ENCODE measurements around the gene IPMK.
"Not testable (repeated sequence)": the region's sequence is repeated elsewhere in the genome, so short reads cannot be mapped to it uniquely, and the experiment has no call there.

The IPMK gene

GRCh38 chr10:58219875-58220274 is 47.8 kb downstream of the IPMK start:
- no peak for DNase-seq

- DNase-seq, result no peak
Measured at GRCh38 chr10:58217612-58218011, 50.1 kb downstream of the IPMK start.

GRCh38 chr10:58212622-58213021 is 55.1 kb downstream of the IPMK start:
- DNase-seq, result no peak

GRCh38 chr10:58210160-58210559 is 57.5 kb downstream of the IPMK start:
- no peak for DNase-seq

- no peak for DNase-seq
Measured at GRCh38 chr10:58209669-58210068, 58.0 kb downstream of the IPMK start.

GRCh38 chr10:58206251-58206650 is 61.4 kb downstream of the IPMK start:
- DNase-seq, result no peak

- DNase-seq, result no peak
Measured at GRCh38 chr10:58201704-58202103, 66.0 kb downstream of the IPMK start.

- DNase-seq, result no peak
Measured at GRCh38 chr10:58189269-58189668, 78.4 kb downstream of the IPMK start.

- no peak for DNase-seq
Measured at GRCh38 chr10:58184120-58184670, 83.5 kb downstream of the IPMK start.

- DNase-seq, result no peak
Measured at GRCh38 chr10:58180666-58181065, 87.0 kb downstream of the IPMK start.

GRCh38 chr10:58179238-58179637 is 88.5 kb downstream of the IPMK start:
- no peak for DNase-seq

GRCh38 chr10:58178811-58179210 is 88.9 kb downstream of the IPMK start:
- DNase-seq, result no peak

- no peak for DNase-seq
Measured at GRCh38 chr10:58177362-58177947, 90.2 kb downstream of the IPMK start.

GRCh38 chr10:58175990-58176900 is 91.4 kb downstream of the IPMK start:
- no peak for DNase-seq

GRCh38 chr10:58174831-58175230 is 92.9 kb downstream of the IPMK start:
- no peak for DNase-seq

- DNase-seq, result no peak
Measured at GRCh38 chr10:58173391-58173790, 94.3 kb downstream of the IPMK start.

GRCh38 chr10:58171146-58171545 is 96.5 kb downstream of the IPMK start:
- DNase-seq, result no peak

GRCh38 chr10:58164517-58164916 is 103.2 kb downstream of the IPMK start:
- DNase-seq, result no peak

GRCh38 chr10:58158806-58159205 is 108.9 kb downstream of the IPMK start:
- DNase-seq, result no peak

GRCh38 chr10:58157076-58157766 is 110.5 kb downstream of the IPMK start:
- DNase-seq, result no peak

GRCh38 chr10:58155941-58156340 is 111.8 kb downstream of the IPMK start:
- not testable (repeated sequence) for DNase-seq

GRCh38 chr10:58153751-58154150 is 113.9 kb downstream of the IPMK start:
- no peak for DNase-seq

GRCh38 chr10:58152673-58153263 is 114.9 kb downstream of the IPMK start:
- DNase-seq, result no peak
